GM19238 (cell line): Measurements from ENCODE around the gene TBCEL.
"Not testable (repeated sequence)": the region's sequence is repeated elsewhere in the genome, so short reads cannot be mapped to it uniquely, and the experiment has no call there.

Experiments used
- DNase-seq: peaks from one replicate; pipeline ENCODE4 v3.0.0; 2011; ENCODE audit warnings: low spot score; ENCODE audit not compliant: insufficient read length

TBCEL gene, protein sequence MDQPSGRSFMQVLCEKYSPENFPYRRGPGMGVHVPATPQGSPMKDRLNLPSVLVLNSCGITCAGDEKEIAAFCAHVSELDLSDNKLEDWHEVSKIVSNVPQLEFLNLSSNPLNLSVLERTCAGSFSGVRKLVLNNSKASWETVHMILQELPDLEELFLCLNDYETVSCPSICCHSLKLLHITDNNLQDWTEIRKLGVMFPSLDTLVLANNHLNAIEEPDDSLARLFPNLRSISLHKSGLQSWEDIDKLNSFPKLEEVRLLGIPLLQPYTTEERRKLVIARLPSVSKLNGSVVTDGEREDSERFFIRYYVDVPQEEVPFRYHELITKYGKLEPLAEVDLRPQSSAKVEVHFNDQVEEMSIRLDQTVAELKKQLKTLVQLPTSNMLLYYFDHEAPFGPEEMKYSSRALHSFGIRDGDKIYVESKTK

DNA sequence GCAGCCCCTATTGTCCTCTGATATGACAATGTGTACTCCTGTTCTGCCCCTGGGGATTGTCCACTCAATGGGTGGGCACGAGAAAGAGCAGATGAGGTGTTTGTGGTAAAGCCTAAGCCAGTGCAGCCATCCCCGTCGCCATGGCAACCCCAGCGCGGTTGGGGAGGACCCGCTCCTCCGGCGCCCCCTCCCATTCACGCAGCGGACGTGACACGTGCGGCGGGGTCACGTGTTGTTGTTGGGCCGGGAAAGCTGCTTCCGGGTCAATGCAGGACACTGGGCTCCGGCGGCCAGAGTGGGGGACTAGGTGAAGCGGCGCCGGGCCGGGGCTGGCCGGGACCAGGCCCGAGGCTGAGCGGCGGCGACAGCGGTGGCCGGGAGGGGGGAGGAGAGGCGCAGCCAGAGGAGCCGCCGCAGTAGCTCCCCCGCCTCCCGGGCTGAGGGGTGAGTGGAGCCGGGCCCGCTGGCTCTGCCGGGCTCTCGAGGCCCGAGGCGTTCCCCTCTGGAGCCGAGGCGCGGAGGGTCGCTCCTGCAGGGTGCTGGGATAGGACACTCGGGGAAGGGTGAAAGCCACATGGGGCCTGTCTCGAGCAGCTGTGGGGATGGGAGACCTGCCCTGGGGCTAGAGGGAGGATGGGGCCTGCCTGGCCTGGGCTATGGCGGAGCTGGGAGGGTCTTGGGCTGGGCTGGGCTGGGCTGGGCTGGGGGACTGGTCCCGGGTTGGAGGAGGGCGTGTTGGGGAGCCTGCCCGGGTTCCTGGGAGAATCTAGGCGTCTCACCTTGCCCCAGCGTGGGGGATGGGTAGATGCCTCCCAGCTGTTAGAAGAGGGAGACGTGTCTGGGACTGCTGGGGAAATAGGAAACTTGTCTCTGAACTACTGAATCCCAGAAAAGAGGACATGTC is at the start of gene TBCEL:
TSS of gene TBCEL (plus strand) at position 255 of the 904 bp plus-strand sequence. CDS start 21,589 bp downstream, outside the sequence.
- peak; percentile 94 for DNase-seq

DNA sequence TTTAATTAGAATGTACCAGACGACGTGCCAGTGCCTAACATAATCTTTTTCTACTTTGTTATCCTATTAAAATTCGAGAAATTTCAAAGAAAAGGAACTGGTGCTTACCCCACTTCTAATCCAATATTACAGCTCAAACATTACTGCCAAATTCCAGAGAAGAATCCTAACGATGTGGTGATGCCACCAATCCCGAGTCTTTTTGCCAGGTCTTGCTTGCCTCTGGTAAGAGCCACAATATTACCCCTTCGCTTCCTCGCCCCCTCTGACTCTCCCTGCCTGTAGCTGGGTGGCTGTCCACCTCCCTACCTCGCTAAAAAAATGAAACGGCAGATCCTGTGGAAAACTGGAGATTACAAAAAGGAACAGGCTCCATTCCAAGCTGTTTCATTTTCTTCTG is 49.4 kb upstream of the TBCEL start:
- DNase-seq: no peak

DNA sequence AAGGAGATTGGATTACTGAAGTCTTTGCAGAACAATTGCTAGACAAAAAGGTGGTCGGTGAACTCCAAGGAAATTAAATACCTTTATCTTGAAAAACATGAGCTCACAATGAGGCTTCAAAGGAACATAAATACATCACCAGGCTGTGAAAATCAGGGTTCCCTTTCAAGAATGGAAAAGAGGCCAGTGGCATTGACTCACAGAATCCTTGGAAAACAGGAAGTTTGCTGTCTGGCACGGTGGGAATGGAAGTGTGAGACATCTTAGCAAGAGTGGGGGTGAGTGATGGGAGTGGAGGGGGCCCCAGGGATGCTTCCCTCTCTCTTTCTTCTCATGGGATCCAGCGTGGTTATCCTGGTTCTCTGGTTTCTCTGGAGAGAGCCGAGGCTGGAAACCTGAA is 48.9 kb upstream of the TBCEL start:
- no peak for DNase-seq

DNA sequence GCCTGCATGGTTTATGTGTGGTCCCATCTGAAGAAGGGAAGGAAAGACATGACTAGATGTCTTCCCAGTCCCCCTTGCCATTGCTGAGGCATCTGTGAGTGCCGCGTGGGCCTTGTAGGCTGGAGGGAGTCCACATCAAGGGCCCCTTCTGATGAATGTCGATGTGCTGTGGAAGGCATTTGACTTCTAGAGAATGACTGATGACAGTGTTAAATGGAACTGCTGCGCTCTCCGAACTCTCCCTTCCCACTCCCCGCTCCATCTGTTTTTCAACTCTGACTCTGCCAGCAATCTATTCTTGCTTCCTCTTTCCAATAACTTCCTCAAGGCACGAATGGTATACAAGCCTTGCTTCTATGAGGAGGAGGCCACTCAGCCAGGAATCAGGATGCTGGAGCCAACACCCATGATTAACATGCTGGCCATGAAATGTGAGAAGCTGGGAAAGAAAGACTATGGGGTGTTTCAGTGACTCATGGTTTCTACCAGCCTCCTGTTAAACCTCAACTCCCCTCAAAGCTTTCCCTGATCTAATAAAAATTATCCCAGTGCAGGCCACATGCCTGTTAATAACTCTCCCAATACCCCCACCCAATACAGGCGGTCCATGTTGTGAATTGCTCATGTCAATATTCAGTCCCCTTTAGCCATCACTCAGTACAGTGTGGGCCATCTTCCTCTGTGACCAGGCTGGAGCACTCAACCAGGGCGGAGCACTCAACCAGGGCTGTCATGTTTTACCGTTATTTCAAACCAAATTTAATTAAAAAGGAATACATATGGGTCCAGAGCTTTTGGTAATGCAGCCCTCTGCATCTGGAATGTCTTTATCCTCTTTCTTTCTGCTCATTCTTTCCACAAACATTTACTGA is 46.4 kb upstream of the TBCEL start:
- DNase-seq: no peak

DNA sequence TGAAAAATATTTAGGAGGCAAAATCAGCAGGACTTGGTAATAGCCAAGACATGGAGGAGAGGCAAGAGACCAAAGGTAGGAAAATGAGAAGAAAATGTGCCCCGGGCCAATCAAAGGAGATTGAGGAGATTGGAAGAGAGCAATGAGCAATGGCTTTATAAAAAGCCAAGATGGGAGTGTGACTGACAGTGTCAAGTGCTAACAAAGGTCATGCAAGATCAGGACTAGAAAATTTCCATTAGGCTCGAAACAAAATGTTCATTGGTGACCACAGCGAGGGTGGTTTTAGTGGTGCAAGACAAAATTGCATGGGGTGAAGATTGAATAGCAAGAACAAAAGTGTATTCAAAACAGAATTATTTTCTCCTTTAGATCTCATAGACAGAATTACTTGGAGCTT is 45.2 kb upstream of the TBCEL start:
- DNase-seq: no peak

DNA sequence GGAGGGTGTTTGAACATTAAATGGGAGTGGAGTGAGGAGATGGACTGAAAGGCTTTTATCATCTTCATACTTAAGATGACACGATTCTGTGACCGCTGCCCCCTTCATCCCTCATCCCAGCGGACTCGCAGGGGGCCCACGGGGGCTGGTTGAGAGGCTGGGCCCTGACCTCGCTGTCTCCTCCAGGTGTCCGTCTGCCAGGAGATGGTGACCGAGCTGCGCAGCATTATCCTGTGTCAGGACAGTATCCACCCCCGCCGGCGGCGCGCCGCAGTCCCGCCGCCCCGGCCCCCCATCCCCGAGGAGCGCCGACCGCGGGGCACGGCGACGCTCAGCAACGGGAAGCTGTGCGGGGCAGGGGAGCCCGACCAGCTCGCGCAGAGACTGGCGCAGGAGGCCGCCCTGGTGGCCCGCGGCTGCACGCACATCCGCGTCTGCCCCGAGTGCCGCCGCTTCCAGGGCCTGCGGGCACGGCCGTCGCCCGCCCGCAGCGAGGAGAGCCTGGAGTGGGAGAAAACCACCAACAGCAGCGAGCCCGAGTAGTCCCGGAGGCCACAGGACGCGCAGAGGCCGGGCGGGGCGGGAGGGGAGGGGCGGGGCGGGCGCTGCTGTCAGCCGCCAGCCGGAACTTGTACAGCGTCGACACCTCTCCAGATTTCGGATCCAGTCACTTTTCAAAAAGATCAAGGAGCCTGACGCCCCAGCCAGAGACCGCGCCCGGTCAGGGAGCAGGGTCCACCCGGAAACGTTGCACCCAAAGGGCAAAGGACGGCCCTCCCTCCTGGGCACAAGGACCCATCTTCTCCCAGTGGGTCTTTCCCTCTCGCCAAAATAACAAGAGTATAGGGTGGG is 38.0 kb upstream of the TBCEL start:
- peak; percentile 45 for DNase-seq

DNA sequence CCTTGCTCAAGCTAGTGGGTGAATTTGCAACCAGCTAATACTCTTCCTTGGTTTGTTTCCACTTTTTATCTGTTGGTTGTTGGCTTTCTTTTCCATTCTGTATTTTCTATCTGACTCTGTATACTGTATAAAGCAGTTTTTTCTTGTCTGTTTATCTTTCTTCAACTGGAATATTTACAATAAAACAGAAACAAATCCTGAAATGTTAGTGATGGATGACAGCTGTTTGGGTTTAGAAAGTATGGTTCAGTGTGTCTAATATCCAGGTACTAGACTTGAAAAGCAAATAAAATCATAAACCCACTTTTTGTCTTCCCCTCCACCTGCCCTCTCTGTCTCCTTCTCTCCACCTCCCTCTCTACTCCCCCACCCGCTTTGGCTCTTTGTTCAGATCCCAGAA is 35.3 kb upstream of the TBCEL start:
- DNase-seq: no peak

DNA sequence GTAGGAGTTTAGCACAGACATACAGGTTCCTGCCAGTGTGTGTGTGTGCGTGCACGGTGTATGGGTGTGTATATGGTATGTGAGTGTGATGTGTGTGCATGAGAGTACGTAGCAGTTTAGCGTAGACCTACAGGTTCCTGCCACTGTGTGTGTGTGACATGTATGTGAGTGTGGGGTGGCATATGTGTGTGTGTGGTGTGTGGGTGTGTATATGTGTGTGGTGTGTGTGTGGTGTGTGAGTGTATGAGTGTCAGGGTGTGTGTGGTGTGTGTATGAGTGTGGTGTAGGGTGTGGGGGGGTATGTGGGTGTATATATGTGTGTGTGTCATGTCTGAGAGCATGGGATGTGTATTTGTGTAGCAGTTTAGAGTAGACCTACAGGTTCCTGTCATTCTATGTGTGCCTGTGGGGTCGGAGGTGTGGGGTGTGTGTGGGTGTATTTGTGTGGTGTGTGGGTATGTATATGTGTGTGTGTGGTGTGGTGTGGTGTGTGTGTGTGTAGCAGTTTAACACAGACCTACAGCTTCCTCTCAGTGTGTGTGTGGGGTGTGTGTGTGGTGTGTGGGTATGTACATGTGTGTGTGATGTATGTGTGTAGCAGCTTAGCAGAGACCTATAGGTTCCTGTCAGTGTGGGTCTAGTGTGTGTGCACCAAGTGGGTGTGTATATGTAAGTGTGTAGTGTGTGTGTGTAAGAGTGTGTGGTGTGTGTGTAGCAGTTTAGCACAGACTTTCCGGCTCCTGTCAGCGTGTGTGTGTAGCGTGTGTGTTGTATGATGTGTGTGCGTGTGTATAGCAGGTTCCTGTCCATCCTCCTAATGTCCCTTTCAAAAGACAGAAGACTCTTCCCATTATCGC is 31.8 kb upstream of the TBCEL start:
- no peak for DNase-seq

DNA sequence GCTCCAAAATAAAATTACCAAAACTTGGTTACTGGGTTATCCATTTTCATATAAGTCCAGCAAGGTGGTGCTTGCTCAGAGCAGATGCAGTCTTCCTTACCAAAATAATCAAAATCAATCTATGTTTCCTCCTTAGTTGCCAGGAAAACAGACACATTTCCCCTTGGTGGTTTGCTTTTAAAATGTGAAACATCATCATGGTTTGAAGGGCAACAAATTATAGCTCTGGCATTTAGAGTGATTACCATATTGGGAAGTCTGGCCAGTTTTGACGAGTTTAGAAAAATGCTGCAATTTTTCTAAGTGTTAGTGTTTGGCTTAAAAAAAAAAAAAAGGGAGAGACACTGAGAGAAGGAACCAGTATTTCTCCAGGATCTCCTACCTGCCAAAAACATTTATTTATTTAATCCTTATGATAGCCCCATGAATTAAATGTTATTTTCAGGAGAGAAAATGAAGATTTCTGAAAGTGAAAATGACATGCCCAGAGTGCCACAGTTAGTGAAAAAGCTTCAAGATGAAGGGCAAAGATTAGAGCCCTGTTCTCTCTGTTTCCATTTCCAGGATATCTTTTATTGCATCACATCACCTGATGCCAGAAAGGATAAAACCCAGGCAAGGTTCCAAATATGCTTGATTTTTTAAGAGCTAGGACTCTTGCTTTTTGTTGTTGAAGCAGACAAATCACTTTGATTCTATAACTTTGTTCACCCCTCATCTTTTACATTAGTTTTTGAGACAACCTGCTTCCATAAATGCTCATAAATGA is 29.6 kb upstream of the TBCEL start:
- no peak for DNase-seq

DNA sequence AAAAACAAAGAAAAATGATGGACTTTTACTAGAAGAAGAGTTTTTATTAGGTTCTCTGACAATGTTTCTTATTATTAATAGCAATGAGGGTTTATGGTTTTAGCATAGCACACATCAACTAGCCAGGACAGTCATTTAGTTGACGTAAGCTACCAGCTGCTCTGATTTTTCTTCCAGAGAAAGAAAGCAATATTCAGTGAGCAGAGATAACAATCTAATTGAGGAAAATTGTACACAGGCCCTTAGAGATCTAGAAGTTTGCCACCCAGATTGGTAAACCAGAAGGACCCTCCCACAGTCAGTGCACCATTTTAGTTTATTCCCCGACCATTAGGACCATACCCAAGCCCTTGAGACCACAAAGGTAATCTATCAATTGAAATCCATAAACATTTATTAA is 28.7 kb upstream of the TBCEL start:
- no peak for DNase-seq

DNA sequence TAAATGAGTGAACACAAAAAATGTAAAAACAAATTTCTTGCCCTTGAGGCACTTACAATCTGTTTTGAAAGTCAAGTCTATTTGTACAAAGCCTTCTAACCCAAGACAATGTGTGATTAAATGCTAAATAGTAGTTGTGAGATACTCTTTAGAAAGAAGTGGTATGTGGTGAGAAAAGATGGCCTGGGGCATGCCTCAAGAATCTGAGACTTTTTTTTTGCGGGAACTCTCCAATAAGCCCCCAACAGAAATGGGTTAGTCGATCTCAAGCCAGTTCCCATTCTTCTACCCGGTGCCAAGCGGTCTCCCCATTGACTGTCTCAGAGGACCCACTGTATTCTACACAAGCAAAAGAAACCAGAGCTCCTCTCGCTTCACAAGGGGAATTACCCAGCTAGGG is 26.9 kb upstream of the TBCEL start:
- no peak for DNase-seq

DNA sequence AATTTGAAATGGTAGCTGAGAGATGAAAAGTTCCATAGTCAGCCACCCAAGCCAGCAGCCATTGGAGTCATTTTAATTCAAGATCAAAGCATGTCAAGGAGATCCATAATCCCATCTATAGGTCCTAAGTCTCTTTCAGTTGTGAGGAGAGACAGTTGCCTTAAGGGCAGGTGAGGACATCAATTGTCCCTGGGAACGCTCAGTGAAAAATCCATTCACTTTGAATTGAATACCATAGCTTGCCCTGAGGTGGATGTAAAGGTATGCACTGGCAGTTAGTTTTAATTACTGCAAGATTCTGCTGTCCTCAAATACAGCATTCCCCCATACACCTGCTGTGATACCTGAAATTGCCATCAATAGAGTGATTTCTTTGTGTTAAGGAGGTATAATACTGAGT is 25.3 kb upstream of the TBCEL start:
- no peak for DNase-seq

DNA sequence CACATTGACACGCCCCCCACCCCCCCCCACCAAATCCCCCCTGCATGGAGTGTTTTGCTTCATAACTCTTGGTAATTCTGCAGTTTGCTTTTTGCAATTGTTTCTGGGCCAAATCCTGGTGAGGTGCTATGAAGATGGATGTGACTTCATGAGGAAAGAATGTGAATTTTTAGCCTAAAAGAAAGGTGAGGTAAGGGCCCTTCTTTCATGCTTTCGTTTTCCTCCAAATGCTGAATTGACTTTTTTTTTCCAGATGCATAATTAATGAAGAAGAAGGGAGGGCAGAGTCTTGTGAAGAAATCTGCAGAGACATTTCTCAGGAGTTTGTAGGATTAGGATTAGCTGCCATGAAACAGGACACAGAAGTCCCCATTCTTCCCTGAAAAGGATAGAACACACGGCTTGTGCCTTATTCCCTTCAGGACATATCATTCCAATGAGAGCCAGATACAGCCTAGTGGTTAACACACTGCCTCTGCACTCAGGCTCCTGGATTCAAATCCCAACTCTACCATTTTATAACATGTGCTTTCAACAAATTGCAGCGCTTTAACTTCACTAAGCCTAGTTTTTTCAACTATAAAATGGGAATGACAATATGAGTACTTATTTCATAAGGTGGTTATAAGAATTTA is 19.6 kb upstream of the TBCEL start:
- DNase-seq: no peak

DNA sequence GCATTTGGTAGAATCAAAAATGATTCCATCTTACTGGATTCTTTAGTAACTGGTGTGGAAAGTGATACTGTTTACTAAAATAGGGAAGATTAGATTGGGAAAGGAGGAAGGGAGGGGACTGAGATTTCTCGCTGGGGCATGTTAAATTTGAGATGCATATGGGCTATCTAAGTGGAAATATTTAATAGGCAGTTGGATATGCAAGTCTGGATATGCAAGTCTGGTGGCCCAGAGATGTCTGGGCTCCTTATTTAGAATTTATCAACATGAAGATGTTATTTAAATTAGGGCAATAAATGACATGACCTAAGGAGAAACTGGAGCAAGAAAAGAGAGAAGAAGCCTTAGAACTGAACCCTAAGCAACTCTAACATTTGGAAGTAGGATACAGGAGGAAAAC is 17.0 kb upstream of the TBCEL start:
- no peak for DNase-seq

DNA sequence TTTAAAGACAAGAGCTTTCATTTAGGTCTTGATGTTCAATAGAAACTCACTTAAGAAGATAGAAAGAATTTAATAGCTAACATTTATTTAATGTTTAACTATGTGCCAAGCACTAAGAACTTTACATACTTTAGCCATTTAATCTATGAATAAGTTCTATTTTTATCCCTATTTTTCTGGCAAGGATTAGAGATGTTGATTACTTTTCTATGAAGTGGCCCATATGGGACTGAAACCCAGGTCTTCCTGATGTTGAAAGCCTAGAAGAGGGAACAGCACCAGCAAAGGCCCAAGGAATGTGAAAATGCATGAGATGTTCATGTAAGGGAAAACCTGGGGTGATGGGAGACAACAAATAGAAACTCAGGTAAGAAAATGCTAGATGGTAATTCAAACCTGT is 15.4 kb upstream of the TBCEL start:
- no peak for DNase-seq

DNA sequence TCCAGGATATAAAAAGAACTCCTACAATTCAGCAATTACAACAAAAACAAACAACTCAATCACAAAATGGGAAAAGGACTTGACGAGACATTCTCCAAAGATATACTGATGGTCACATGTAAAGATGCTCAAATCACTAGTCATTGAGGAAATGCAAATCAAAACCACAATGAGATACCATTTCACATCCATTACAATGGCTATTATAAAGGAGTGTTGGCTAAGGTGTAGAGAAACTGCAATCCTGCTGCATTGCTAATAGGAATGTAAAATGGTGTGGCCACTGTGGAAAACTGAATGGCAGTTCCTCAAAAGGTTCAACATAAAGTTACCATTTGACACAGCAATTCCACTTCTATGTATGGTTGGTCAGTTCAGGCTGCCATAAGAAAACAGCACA is 11.8 kb upstream of the TBCEL start:
- DNase-seq: no peak

DNA sequence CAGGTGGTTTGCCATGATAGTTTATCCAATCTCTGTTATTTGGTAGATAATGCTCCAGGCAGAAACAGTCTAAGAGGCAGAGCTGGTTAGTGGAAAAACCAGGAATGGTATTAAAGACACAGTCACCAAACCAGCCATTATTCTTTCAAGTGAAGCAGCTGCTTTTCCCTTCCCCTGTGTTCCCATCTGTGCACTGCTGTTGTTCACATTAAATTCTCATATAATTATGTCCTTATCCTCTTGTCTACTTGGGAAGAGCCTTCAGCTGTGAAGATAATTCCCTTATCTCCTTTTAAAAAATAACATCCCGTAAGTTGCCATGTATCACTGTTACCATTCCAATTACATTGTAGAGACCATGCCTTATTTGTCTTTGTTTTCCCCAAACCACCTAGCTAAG is 5.2 kb upstream of the TBCEL start:
- no peak for DNase-seq

DNA sequence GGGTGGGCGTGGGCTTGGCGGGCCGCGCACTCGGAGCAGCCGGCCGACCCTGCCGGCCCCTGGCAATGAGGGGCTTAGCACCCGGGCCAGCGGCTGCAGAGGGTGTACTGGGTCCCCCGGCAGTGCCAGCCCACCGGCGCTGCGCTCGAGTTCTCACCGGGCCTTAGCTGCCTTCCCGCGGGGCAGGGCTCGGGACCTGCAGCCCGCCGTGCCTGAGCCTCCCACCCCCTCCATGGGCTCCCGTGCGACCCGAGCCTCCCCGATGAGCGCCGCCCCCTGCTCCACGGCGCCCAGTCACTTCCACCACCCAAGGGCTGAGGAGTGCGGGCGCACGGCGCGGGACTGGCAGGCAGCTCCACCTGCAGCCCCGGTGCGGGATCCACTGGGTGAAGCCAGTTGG is 2.2 kb upstream of the TBCEL start:
- not testable (repeated sequence) for DNase-seq
